LNCaP clone FGC (cell line): ENCODE measurements around the gene OR51B4.

Experiments
- DNase-seq: peaks from one replicate; pipeline ENCODE4 v3.0.0-alpha.2; 2011; ENCODE audit warnings: low read depth
- H3K4me3 ChIP-seq: 2 replicates; pipeline ENCODE4 v1.5.1; 2011; ENCODE audit warnings: mild to moderate bottlenecking, low read depth, low read length, control low read depth
- CTCF ChIP-seq: IDR thresholded peaks from 2 replicates; pipeline ENCODE4 v1.5.1; 2012; ENCODE audit warnings: mild to moderate bottlenecking; ENCODE audit not compliant: control insufficient read depth, insufficient read depth; ENCODE audit errors: extremely low read depth

The OR51B4 gene

DNA sequence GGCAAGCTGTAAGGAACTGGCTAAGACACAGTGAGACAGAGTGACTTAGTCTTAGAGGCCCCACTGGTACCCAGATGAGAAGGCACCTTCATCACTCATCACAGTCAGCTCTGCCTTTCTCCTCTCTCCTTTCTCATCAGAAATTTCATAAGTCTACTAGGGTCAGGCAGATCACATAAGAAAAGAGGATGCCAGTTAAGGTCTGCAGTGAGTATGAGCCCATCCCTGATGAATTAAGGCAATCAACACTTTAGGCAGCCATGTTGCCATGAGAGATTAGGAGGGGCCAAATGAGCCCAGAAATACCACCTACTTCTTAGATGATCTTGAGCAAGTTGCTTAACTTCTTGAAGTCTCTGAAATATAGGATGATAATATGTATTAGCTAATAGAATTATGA lies 20.1 kb downstream of the OR51B4 start:
- TF ChIP-seq CTCF, result no peak
- DNase-seq, result no peak
- no peak overlapping the region for H3K4me3 ChIP-seq

- no peak for TF ChIP-seq CTCF
- no peak overlapping the region for H3K4me3 ChIP-seq
- peak; percentile 22 for DNase-seq
Observed at GRCh38 chr11:5280582-5281102, 21.1 kb downstream of the OR51B4 start.

GRCh38 chr11:5279471-5280090 lies 22.2 kb downstream of the OR51B4 start:
- DNase-seq, result no peak
- no peak for TF ChIP-seq CTCF
- no peak overlapping the region for H3K4me3 ChIP-seq

DNA sequence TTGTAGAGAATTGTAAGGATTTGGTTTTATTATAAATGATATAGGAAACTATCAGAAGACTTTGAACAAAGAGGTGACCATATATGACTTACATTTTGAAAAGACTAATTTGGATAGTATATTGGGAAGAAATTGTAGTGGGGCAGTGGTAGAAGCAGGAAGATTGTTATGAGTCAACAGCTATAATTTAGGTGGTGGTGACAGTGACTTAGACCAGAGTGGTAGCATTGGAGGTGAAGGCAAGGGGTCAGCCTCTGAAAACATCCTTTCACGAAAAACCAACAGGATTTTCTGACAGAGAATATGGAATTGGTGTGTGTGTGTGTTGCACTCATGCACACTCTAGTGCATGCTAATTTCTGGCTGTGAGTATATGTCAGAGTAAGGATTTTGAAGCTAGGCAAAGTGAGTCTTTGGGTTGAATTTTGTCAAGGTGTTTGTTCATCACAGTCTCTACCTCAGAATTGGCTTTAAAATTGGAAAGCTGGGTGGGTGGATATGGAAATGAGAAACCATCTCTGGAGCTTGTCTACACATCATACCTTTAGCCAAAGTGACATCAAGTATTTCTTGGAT lies 23.9 kb downstream of the OR51B4 start:
- no peak for DNase-seq
- no peak overlapping the region for H3K4me3 ChIP-seq
- no peak for TF ChIP-seq CTCF

DNA sequence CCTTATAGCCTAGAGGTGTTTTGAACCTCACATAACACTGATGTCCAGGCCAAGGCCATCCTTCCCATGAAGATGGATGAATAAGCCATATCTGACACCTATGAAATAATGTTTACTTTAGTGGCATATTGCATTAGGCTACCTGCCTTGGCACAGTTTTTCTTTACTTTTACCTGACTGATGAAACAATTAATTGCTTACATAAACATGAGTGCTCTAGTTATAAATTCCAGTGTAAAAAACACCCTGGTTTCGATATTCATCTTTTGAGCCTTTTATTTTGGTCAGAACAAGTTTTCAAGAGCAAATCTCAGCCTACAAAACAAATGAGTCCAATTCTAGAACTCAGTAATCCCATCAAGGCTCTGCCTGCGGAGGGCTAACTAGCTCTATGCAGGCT lies 25.0 kb downstream of the OR51B4 start:
- DNase-seq, result peak; percentile 31

DNA sequence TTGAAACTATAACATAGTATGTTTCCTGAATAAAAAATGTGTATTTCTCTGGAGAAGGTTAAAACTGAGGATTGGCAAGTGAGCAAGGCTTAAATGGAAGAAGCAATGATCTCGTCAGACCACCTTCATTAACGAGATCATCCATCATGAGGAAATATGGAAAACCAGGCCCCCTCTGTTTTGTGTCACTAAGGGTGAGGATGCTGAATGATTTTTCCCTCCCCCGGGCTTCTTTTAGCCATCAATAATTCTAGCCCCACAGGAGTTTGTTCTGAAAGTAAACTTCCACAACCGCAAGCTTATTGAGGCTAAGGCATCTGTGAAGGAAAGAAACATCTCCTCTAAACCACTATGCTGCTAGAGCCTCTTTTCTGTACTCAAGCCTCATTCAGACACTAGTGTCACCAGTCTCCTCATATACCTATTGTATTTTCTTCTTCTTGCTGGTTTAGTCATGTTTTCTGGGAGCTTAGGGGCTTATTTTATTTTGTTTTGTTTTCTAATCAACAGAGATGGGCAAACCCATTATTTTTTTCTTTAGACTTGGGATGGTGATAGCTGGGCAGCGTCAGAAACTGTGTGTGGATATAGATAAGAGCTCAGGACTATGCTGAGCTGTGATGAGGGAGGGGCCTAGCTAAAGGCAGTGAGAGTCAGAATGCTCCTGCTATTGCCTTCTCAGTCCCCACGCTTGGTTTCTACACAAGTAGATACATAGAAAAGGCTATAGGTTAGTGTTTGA lies 26.2 kb downstream of the OR51B4 start:
- TF ChIP-seq CTCF, result no peak
- no peak overlapping the region for H3K4me3 ChIP-seq
- DNase-seq, result no peak

More for the DNA sequence above, 25.0 kb downstream of the OR51B4 start:
- H3K4me3 ChIP-seq, result no peak overlapping the region
- no peak for TF ChIP-seq CTCF

GRCh38 chr11:5274395-5274794 lies 27.4 kb downstream of the OR51B4 start:
- no peak for TF ChIP-seq CTCF
- DNase-seq, result no peak
- no peak overlapping the region for H3K4me3 ChIP-seq
